Peyer's patch (tissue), 4 donors: Measurements from ENCODE around the gene ZNF627.

Experiments
- CTCF ChIP-seq, 6 experiments: fragments of 450-650 bp in 4 of 6; fragments of 200-600 bp in 2 of 6; sonication (generic) in 1 of 6; IDR thresholded peaks; one replicate each; pipeline ENCODE4 v1.5.1; 2017 to 2019; ENCODE audit warnings: antibody characterized with exemption in 6 of 6, mild to moderate bottlenecking in 3 of 6, moderate library complexity in 1 of 6
- POLR2A ChIP-seq, 2 donors: fragments of 450-650 bp; IDR thresholded peaks; one replicate each; pipeline ENCODE4 v1.5.1; 2017; ENCODE audit warnings: antibody characterized with exemption in 2 of 2, mild to moderate bottlenecking in 2 of 2, moderate library complexity in 2 of 2

DNA sequence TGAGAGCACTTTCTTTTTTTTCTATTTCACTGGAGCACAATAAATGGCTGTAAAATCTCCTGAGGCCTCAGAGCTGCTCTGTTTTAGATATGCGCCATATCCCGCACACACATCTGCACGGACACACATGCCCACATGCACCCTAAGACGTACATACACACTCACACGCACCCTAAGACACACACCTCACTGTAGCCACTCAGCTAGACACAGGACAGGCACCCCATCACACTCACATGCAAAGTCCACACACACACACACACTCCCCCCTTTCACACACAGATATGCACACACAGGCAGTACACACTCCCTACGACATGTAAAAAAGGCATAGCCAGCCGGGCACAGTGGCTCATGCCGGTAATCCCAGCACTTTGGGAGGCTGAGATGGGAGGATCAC, 47.0 kb upstream of the ZNF627 start:
- no peak for TF ChIP-seq CTCF (IDR thresholded peaks at IDR 0.05)
- no peak for TF ChIP-seq POLR2A (IDR thresholded peaks at IDR 0.05)
